OCI-LY7 (cell line): ENCODE data around the gene SLC44A5. TPM values are rescaled to one million over a fixed set of nuclear protein-coding genes. Genes with fewer than 3 reads are reported as not detected.
"Not testable (repeated sequence)": the region's sequence is repeated elsewhere in the genome, so short reads cannot be mapped to it uniquely, and the experiment has no call there.

ENCODE experiments used
- BruUV-seq: library from RNA; stranded (reverse); fragments of 400-500 nt; replicated peaks from 2 replicates; lab custom pipeline; 2021; lab: Mats Ljungman, UMichigan
- CTCF ChIA-PET: fragments of 300-600 bp; sonication (Branson Sonifier 250); formaldehyde crosslinking; loops from one replicate; lab custom pipeline; 2022; ENCODE audit warnings: antibody characterized with exemption; ENCODE audit not compliant: unreplicated experiment; lab: Charles Lee
- POLR2A ChIA-PET: fragments of 300-600 bp; sonication (Branson Sonifier 250); formaldehyde crosslinking; loops from one replicate; lab custom pipeline; 2022; ENCODE audit warnings: antibody characterized with exemption; lab: Charles Lee
- DNase-seq: peaks from one replicate; pipeline ENCODE4 v3.0.0-alpha.2; 2015; ENCODE audit warnings: low spot score
- H2AFZ ChIP-seq: fragments of 200-600 bp; sonication (generic), shearing (Covaris generic); 2 replicates; pipeline ENCODE4 v1.6.1; 2014; ENCODE audit warnings: mild to moderate bottlenecking, antibody characterized with exemption, low read length, moderate library complexity
- H3K27ac ChIP-seq: fragments of 200-600 bp; sonication (generic); 2 replicates; pipeline ENCODE4 v1.5.1; 2014; ENCODE audit warnings: mixed run types, low read depth, mild to moderate bottlenecking, moderate library complexity, low read length, inconsistent platforms; ENCODE audit not compliant: poor library complexity, severe bottlenecking
- H3K36me3 ChIP-seq: fragments of 200-600 bp; sonication (generic); 2 replicates; pipeline ENCODE4 v1.6.1; 2014; ENCODE audit warnings: mild to moderate bottlenecking, antibody characterized with exemption, low read length, moderate library complexity, mixed read lengths; ENCODE audit not compliant: insufficient read depth
- H3K4me1 ChIP-seq: fragments of 200-600 bp; sonication (generic); 2 replicates; pipeline ENCODE4 v1.5.1; 2014; ENCODE audit warnings: mild to moderate bottlenecking, low read length; ENCODE audit not compliant: insufficient read depth, poor library complexity, severe bottlenecking
- H3K4me2 ChIP-seq: fragments of 200-600 bp; sonication (generic); 2 replicates; pipeline ENCODE4 v1.6.1; 2014; ENCODE audit warnings: mild to moderate bottlenecking, low read length
- H3K4me3 ChIP-seq: fragments of 200-600 bp; sonication (generic); 2 replicates; pipeline ENCODE4 v1.5.1; 2014; ENCODE audit warnings: mild to moderate bottlenecking, low read depth, low read length; ENCODE audit not compliant: poor library complexity, severe bottlenecking
- H3K79me2 ChIP-seq: fragments of 200-600 bp; sonication (generic); 2 replicates; pipeline ENCODE4 v1.6.1; 2016; ENCODE audit warnings: low read depth, mild to moderate bottlenecking, low read length, moderate library complexity, mixed read lengths; ENCODE audit not compliant: insufficient read depth
- H3K9me2 ChIP-seq: fragments of 200-600 bp; sonication (generic); 2 replicates; pipeline ENCODE4 v1.6.1; 2016; ENCODE audit warnings: mild to moderate bottlenecking, low read length, mixed read lengths; ENCODE audit not compliant: insufficient read depth
- H3K9me3 ChIP-seq: fragments of 200-600 bp; sonication (generic); 2 replicates; pipeline ENCODE4 v1.6.1; 2014; ENCODE audit warnings: mild to moderate bottlenecking, mixed run types, low read length, mixed read lengths
- H4K20me1 ChIP-seq: fragments of 200-600 bp; sonication (generic); 2 replicates; pipeline ENCODE4 v1.6.1; 2014; ENCODE audit warnings: mild to moderate bottlenecking, antibody characterized with exemption, low read length, moderate library complexity, mixed read lengths; ENCODE audit not compliant: insufficient read depth
- EZH2phosphoT487 ChIP-seq: fragments of 200-600 bp; sonication (generic); IDR thresholded peaks from 2 replicates; pipeline ENCODE4 v1.6.1; 2018; ENCODE audit warnings: low read depth, borderline replicate concordance, mild to moderate bottlenecking, mixed run types, antibody characterized with exemption, low read length, moderate library complexity, mixed read lengths
- intact Hi-C: fragments of 100-400 bp; cut with micrococcal nuclease; formaldehyde crosslinking; loops from one replicate; pipeline ENCODE4 v1.10.0; 2022; ENCODE audit not compliant: unreplicated experiment
- total RNA-seq, 2 experiments: library from RNA; depleted of rRNA in 1 of 2; stranded (reverse); fragments of >200 nt in 1 of 2; shearing (Covaris generic) in 1 of 2; gene quantifications; 2 replicates each; pipeline ENCODE4 v1.2.3, GENCODE V29; 2014 to 2022
- TF ChIP-seq, protein P1 (sequence below): fragments of 200-600 bp; sonication (generic); conservative IDR thresholded peaks from 2 replicates; pipeline ENCODE4 v1.5.1; 2014; ENCODE audit warnings: mild to moderate bottlenecking, antibody characterized with exemption, low read length, moderate library complexity, mixed read lengths

The SLC44A5 gene
- total RNA-seq, 2 experiments from 2014 or later = not detected

DNA sequence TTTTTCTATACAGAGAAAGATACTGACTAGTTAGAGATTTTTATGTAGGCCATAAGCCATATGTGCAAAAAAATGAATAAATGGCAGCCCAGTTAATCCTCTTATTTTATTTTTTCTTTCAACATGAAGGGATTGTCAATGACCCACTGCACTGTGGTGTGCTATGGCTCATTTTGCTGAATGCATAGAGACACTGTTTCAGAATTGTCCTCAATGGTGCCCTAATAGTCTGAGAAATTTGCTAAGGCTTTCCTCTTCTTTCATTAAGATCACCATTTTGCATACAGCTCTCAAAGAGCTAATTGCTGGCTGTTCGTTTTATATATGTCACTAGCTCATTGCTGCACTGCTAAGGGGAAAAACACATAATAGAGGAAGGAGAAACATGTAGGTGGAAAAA, 189.5 kb downstream of the SLC44A5 start:
- no peaks in the 10 kb centered on the region for H3K36me3 ChIP-seq
- CTCF ChIA-PET = no interaction called here
- POLR2A ChIA-PET = interaction anchor here (0.7 kb wide), 1 partner anchor 471 kb away, joined by 3 read pairs; no protein-coding TSS in a partner anchor
- BruUV-seq = no TSS peak
- no peaks in the 10 kb centered on the region for H4K20me1 ChIP-seq
- DNase-seq = no peak
- no peak overlapping the region for H2AFZ ChIP-seq
- H3K9me3 ChIP-seq = no peaks in the 10 kb centered on the region
- no peaks in the 10 kb centered on the region for H3K79me2 ChIP-seq
- TF ChIP-seq, protein P1, sequence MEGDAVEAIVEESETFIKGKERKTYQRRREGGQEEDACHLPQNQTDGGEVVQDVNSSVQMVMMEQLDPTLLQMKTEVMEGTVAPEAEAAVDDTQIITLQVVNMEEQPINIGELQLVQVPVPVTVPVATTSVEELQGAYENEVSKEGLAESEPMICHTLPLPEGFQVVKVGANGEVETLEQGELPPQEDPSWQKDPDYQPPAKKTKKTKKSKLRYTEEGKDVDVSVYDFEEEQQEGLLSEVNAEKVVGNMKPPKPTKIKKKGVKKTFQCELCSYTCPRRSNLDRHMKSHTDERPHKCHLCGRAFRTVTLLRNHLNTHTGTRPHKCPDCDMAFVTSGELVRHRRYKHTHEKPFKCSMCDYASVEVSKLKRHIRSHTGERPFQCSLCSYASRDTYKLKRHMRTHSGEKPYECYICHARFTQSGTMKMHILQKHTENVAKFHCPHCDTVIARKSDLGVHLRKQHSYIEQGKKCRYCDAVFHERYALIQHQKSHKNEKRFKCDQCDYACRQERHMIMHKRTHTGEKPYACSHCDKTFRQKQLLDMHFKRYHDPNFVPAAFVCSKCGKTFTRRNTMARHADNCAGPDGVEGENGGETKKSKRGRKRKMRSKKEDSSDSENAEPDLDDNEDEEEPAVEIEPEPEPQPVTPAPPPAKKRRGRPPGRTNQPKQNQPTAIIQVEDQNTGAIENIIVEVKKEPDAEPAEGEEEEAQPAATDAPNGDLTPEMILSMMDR = no peak
- TF ChIP-seq EZH2phosphoT487 = no peak
- no peaks in the 10 kb centered on the region for H3K9me2 ChIP-seq
- intact Hi-C loops = no loop called here
- H3K4me2 ChIP-seq = no peak overlapping the region
- H3K27ac ChIP-seq = no peak overlapping the region
- no peaks in the 10 kb centered on the region for H3K4me1 ChIP-seq
- H3K4me3 ChIP-seq = no peak overlapping the region

DNA sequence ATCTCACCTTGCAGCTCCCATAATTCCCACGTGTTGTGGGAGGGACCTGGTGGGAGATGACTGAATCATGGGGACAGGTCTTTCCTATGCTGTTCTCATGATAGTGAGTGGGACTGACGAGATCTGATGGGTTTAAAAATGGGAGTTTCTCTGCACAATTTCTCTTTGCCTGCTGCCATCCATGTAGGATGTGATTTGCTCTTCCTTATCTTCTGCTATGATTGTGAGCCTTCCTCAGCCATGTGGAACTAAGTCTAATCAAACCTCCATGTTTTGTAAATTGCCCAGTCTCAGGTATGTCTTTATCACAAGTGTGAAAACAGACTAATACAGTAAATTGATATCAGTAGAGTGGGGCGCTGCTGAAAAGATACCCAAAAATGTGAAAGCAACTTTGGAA, 195.7 kb downstream of the SLC44A5 start:
- H3K9me3 ChIP-seq = no peaks in the 10 kb centered on the region
- H2AFZ ChIP-seq = no peak overlapping the region
- CTCF ChIA-PET = no interaction called here
- H3K9me2 ChIP-seq = no peaks in the 10 kb centered on the region
- POLR2A ChIA-PET = no interaction called here
- no peak overlapping the region for H3K27ac ChIP-seq
- no peaks in the 10 kb centered on the region for H3K4me1 ChIP-seq
- H4K20me1 ChIP-seq = no peaks in the 10 kb centered on the region
- no peak for TF ChIP-seq EZH2phosphoT487
- TF ChIP-seq, protein P1 = no peak
- H3K36me3 ChIP-seq = no peaks in the 10 kb centered on the region
- no peaks in the 10 kb centered on the region for H3K79me2 ChIP-seq
- no TSS peak for BruUV-seq
- intact Hi-C loops = no loop called here
- DNase-seq = no peak
- H3K4me2 ChIP-seq = no peak overlapping the region
- H3K4me3 ChIP-seq = no peak overlapping the region

DNA sequence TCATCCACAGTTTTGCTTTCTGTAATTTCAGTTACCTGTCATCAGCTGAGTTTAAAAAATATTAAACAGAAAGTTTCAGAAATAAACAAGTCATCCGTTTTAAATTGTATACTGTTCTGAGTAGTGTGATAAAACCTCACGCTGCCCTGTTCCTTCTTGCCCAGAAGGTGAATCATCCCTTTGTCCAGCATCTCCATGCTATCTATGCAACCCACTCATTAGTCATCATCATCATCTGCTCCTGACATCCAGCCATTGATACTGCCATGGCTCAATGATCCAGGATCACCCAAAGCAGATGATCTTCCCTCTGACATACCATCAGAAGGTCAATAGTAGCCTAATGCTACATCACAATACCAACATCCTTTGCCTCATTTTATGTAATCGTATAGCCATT, 198.3 kb downstream of the SLC44A5 start:
- no peaks in the 10 kb centered on the region for H4K20me1 ChIP-seq
- no TSS peak for BruUV-seq
- POLR2A ChIA-PET = no interaction called here
- H3K36me3 ChIP-seq = no peaks in the 10 kb centered on the region
- CTCF ChIA-PET = no interaction called here
- H3K9me2 ChIP-seq = no peaks in the 10 kb centered on the region
- no peak for DNase-seq
- H3K9me3 ChIP-seq = no peaks in the 10 kb centered on the region
- intact Hi-C loops = no loop called here
- H3K4me1 ChIP-seq = no peaks in the 10 kb centered on the region
- H2AFZ ChIP-seq = no peak overlapping the region
- H3K79me2 ChIP-seq = no peaks in the 10 kb centered on the region
- H3K4me2 ChIP-seq = no peak overlapping the region
- no peak overlapping the region for H3K4me3 ChIP-seq
- TF ChIP-seq, protein P1 = no peak
- TF ChIP-seq EZH2phosphoT487 = no peak
- H3K27ac ChIP-seq = no peak overlapping the region

DNA sequence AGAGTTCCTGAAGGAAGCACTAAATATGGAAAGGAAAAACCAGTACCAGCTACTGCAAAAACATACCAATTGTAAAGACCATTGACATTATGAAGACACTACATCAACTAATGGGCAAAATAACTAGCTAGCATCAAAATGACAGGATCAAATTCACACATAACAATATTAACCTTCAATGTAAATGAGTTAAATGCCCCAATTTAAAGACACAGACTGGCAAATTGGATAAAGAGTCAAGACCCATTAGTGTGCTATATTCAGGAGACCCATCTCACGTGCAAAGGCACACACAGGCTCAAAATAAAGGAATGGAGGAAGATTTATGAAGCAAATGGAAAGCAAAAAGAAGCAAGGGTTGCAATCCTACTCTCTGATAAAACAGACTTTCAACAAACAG, 206.2 kb downstream of the SLC44A5 start:
- H2AFZ ChIP-seq, H3K9me3 ChIP-seq, CTCF ChIA-PET, H3K4me3 ChIP-seq, H4K20me1 ChIP-seq, H3K9me2 ChIP-seq, BruUV-seq, intact Hi-C loops, H3K4me2 ChIP-seq, DNase-seq, H3K4me1 ChIP-seq, H3K27ac ChIP-seq, H3K79me2 ChIP-seq, H3K36me3 ChIP-seq: not testable (repeated sequence)
- POLR2A ChIA-PET = interaction anchor here (0.6 kb wide), 2 partner anchors 8 to 1377 kb away, joined by 3 read pairs; no protein-coding TSS in a partner anchor
